HepG2 (cell line): ENCODE data around the gene HEBP1. TPM values are rescaled to one million over a fixed set of nuclear protein-coding genes. Genes with fewer than 3 reads are reported as not detected.

ENCODE experiments used
- ARID5B ChIP-seq: IDR thresholded peaks from 2 replicates; pipeline ENCODE4 v1.4.0; 2020; ENCODE audit warnings: mild to moderate bottlenecking, missing genetic modification reagents
- E2F5 ChIP-seq: sonication (generic); formaldehyde crosslinking; conservative IDR thresholded peaks from 2 replicates; pipeline ENCODE4 v1.4.0; 2020; ENCODE audit warnings: missing genetic modification reagents
- HDAC6 ChIP-seq: fragments of 200-600 bp; sonication (generic); IDR thresholded peaks from 2 replicates; pipeline ENCODE4 v1.7.0; 2017; ENCODE audit warnings: mild to moderate bottlenecking, antibody characterized with exemption, low read length, low read depth
- HNF4G ChIP-seq, 2 experiments: sonication (generic) in 1 of 2; formaldehyde crosslinking in 1 of 2; IDR thresholded peaks; 2 replicates each; pipeline versions ENCODE4 v1.4.0 to v1.6.1; 2011 to 2020; ENCODE audit warnings: borderline replicate concordance in 2 of 2, low read depth in 2 of 2, mild to moderate bottlenecking in 2 of 2, low read length in 1 of 2, missing genetic modification reagents in 1 of 2, moderate library complexity in 1 of 2
- MAZ ChIP-seq, 2 experiments: sonication (generic) in 1 of 2; formaldehyde crosslinking in 1 of 2; IDR thresholded peaks; 2 replicates each; pipeline versions ENCODE4 v1.5.0 to v1.6.1; 2012 to 2020; ENCODE audit warnings: low read depth in 2 of 2, mild to moderate bottlenecking in 2 of 2, borderline replicate concordance in 1 of 2, improper control_type of control experiment in 1 of 2, low read length in 1 of 2, missing genetic modification reagents in 1 of 2, moderate library complexity in 1 of 2
- PTBP1 ChIP-seq: fragments of 200-400 bp; formaldehyde crosslinking; IDR thresholded peaks from 2 replicates; pipeline ENCODE4 v1.6.1; 2018; ENCODE audit warnings: low read length, low read depth; ENCODE audit not compliant: poor library complexity, severe bottlenecking
- SRY ChIP-seq: sonication (generic); formaldehyde crosslinking; IDR thresholded peaks from 2 replicates; pipeline ENCODE4 v1.8.0; 2022; ENCODE audit warnings: mild to moderate bottlenecking, missing genetic modification reagents
- ZBTB14 ChIP-seq: sonication (generic); formaldehyde crosslinking; IDR thresholded peaks from 2 replicates; pipeline ENCODE4 v1.4.0; 2020; ENCODE audit warnings: missing genetic modification reagents
- ZFAT ChIP-seq: sonication (generic); formaldehyde crosslinking; conservative IDR thresholded peaks from 2 replicates; pipeline ENCODE4 v1.8.1; 2023; ENCODE audit warnings: missing genetic modification reagents, inconsistent platforms
- ZNF235 ChIP-seq: sonication (generic); formaldehyde crosslinking; IDR thresholded peaks from 2 replicates; pipeline ENCODE4 v1.8.1; 2023; ENCODE audit warnings: mild to moderate bottlenecking, missing genetic modification reagents, borderline replicate concordance
- ZNF609 ChIP-seq: sonication (generic); formaldehyde crosslinking; IDR thresholded peaks from 2 replicates; pipeline ENCODE4 v1.4.0; 2020; ENCODE audit warnings: mild to moderate bottlenecking, missing genetic modification reagents, borderline replicate concordance
- ZNF614 ChIP-seq: IDR thresholded peaks from 2 replicates; pipeline ENCODE4 v1.6.1; 2018; ENCODE audit warnings: missing biosample characterization, missing genetic modification reagents, inconsistent platforms, borderline replicate concordance
- ZNF720 ChIP-seq: sonication (generic); formaldehyde crosslinking; IDR thresholded peaks from 2 replicates; pipeline ENCODE4 v1.4.0; 2020; ENCODE audit warnings: missing genetic modification reagents
- polyA plus RNA-seq, 8 experiments: library from polyadenylated mRNA; depleted of rRNA in 3 of 8; stranded (reverse) in 7 of 8; unstranded in 1 of 8; fragments of >200 nt; fragmentation: Illumina TruSeq in 4 of 8; extraction: Trizol in 4 of 8; gene quantifications; 2 replicates each; pipeline versions ENCODE4 v1.2.1 to v1.2.3, GENCODE V29; 2011 to 2016; ENCODE audit warnings: low read depth in 4 of 8, missing spikeins in 1 of 8, mixed read lengths in 1 of 8; ENCODE audit not compliant: insufficient read depth in 1 of 8
- total RNA-seq, 5 experiments: library from RNA; depleted of rRNA; stranded (reverse); fragments of >200 nt; fragmentation: Illumina TruSeq; extraction: Trizol; gene quantifications; 2 replicates each; pipeline ENCODE4 v1.2.3, GENCODE V29; 2016; ENCODE audit warnings: low read depth in 1 of 5

Gene HEBP1
- total and polyA plus RNA-seq, 2 of the 13 experiments (the other 11 are each of a cell fraction or from before 2014, with no cell fraction given) = 7.8 to 9.4 TPM

GRCh38 chr12:12927211-12928079 is 72.6 kb downstream of the HEBP1 start (continued):
- TF ChIP-seq ZNF609 (CRISPR knock-in tag) (peak; percentile 34; the same call in 1 of the 2 replicates), HNF4G (IDR thresholded peaks at IDR 0.05; ENCODE audit: borderline replicate concordance, low read depth, low read length) (peak; percentile 56; the same call in 1 of the 2 replicates), HNF4G (CRISPR knock-in tag; IDR thresholded peaks at IDR 0.05; ENCODE audit: borderline replicate concordance, low read depth) (no peak), MAZ (IDR thresholded peaks at IDR 0.05; ENCODE audit: borderline replicate concordance, low read depth, low read length) (no peak), MAZ (CRISPR knock-in tag; IDR thresholded peaks at IDR 0.05; ENCODE audit: low read depth) (peak; percentile 84), HDAC6 (no peak), ARID5B (peak; percentile 32; the same call in 1 of the 2 replicates), E2F5 (CRISPR knock-in tag) (no peak), ZFAT (CRISPR knock-in tag) (no peak), ZNF235 (no peak), ZBTB14 (CRISPR knock-in tag) (no peak), ZNF720 (CRISPR knock-in tag) (no peak), PTBP1 (no peak), ZNF614 (CRISPR knock-in tag) (peak; percentile 76; the same call in 1 of the 2 replicates), SRY (CRISPR knock-in tag) (0 out of 2 replicates have a peak, but pooled peaks have one; percentile 58)
